ENCODE data around the gene DDAH1.

The DDAH1 gene

GRCh38 chr1:85289207-85289847 lies 175.6 kb downstream of the DDAH1 start:
- no peak for TF ChIP-seq CTCF (IDR thresholded peaks at IDR 0.05; ENCODE audit: control extremely low read depth, extremely low read depth, low read depth, missing control alignments)
- CTCF ChIA-PET, result interaction anchor here (1.7 kb wide), 1 partner anchor 8 kb away, joined by 7 read pairs; no protein-coding TSS in a partner anchor
- POLR2A ChIA-PET, result no interaction called here
- DNase-seq (ENCODE audit: extremely low spot score), result no peak

- CTCF ChIA-PET, result interaction anchor here (0.8 to 2.0 kb wide), 5 partner anchors 12 to 339 kb away, joined by 3 to 9 read pairs (median 3); partner anchors contain the start of gene C1orf52
Observed at GRCh38 chr1:85284202-85284601, 180.8 kb downstream of the DDAH1 start.

GRCh38 chr1:85283475-85284199 lies 181.3 kb downstream of the DDAH1 start:
- no peak for DNase-seq (ENCODE audit: extremely low spot score)
- ChIA-PET POLR2A (no interaction called here), CTCF (interaction anchor here (0.7 to 2.0 kb wide), 6 partner anchors 12 to 339 kb away, joined by 3 to 9 read pairs (median 4); partner anchors contain the start of gene C1orf52)
- TF ChIP-seq CTCF (IDR thresholded peaks at IDR 0.05; ENCODE audit: control extremely low read depth, extremely low read depth, low read depth, missing control alignments), result no peak

More at GRCh38 chr1:85284202-85284601, 180.8 kb downstream of the DDAH1 start:
- no peak for DNase-seq (ENCODE audit: extremely low spot score)
- POLR2A ChIA-PET, result no interaction called here
- TF ChIP-seq CTCF (IDR thresholded peaks at IDR 0.05; ENCODE audit: control extremely low read depth, extremely low read depth, low read depth, missing control alignments), result no peak

GRCh38 chr1:85282424-85282823 lies 182.5 kb downstream of the DDAH1 start:
- ChIA-PET CTCF (no interaction called here), POLR2A (no interaction called here)
- no peak for DNase-seq (ENCODE audit: extremely low spot score)
- TF ChIP-seq CTCF (IDR thresholded peaks at IDR 0.05; ENCODE audit: control extremely low read depth, extremely low read depth, low read depth, missing control alignments), result no peak

- DNase-seq (ENCODE audit: extremely low spot score), result no peak
- TF ChIP-seq CTCF (IDR thresholded peaks at IDR 0.05; ENCODE audit: control extremely low read depth, extremely low read depth, low read depth, missing control alignments), result no peak
- POLR2A ChIA-PET, result interaction anchor here (0.8 kb wide), 1 partner anchor 22 kb away, joined by 3 read pairs; no protein-coding TSS in a partner anchor
- CTCF ChIA-PET, result interaction anchor here (1.0 to 1.4 kb wide), 4 partner anchors 10 to 26 kb away, joined by 3 to 7 read pairs (median 4); no protein-coding TSS in a partner anchor
Observed at GRCh38 chr1:85280636-85281035, 184.3 kb downstream of the DDAH1 start.

GRCh38 chr1:85279458-85280080 lies 185.4 kb downstream of the DDAH1 start:
- no peak for TF ChIP-seq CTCF (IDR thresholded peaks at IDR 0.05; ENCODE audit: control extremely low read depth, extremely low read depth, low read depth, missing control alignments)
- ChIA-PET POLR2A (no interaction called here), CTCF (interaction anchor here (1.0 to 1.7 kb wide), 3 partner anchors 14 to 29 kb away, joined by 3 to 5 read pairs (median 5); no protein-coding TSS in a partner anchor)
- DNase-seq (ENCODE audit: extremely low spot score), result no peak

Measured in GM10248 (cell line).